B cell (primary cell): Measurements from ENCODE around the gene CHD9NB. TPM values are rescaled to one million over a fixed set of nuclear protein-coding genes. Genes with fewer than 3 reads are reported as not detected.

ENCODE experiments used
- ATAC-seq: fragments of 200-7000 bp; cut with Tn5 transposase; one replicate; pipeline ENCODE4 v1.10.0; 2021; ENCODE audit warnings: low read depth, mild to moderate bottlenecking, moderate number of reproducible peaks, moderate library complexity
- CTCF ChIA-PET: fragments of 350-600 bp; sonication (Branson Sonifier 250); formaldehyde crosslinking; loops from one replicate; lab custom pipeline; 2021; ENCODE audit warnings: antibody characterized with exemption, inconsistent platforms; lab: Charles Lee
- POLR2A ChIA-PET: fragments of 350-600 bp; sonication (Branson Sonifier 250); formaldehyde crosslinking; loops from one replicate; lab custom pipeline; 2021; ENCODE audit warnings: antibody characterized with exemption; lab: Charles Lee
- DNase-seq: peaks from one replicate; pipeline ENCODE4 v3.0.0; 2013
- H2AFZ ChIP-seq: 2 replicates; pipeline ENCODE4 v1.6.1; 2012; ENCODE audit warnings: mild to moderate bottlenecking, low read depth, low read length; ENCODE audit not compliant: insufficient read depth, poor library complexity, severe bottlenecking
- H3K27ac ChIP-seq, 2 donors: 1 replicate in 1 of 2; 2 replicates in 1 of 2; pipeline ENCODE4 v1.5.1; 2012 to 2013; ENCODE audit warnings: low read length in 2 of 2, mild to moderate bottlenecking in 2 of 2, moderate library complexity in 1 of 2
- H3K27me3 ChIP-seq, 4 experiments: fragments of 200-600 bp in 1 of 4; sonication (generic) in 1 of 4; replicated peaks in 1 of 4; 1 replicate in 2 of 4; 2 replicates in 2 of 4; pipeline versions ENCODE4 v1.6.1 to v1.7.0; 2013 to 2016; ENCODE audit warnings: low read length in 3 of 4, mild to moderate bottlenecking in 2 of 4, mixed read lengths in 1 of 4, moderate library complexity in 1 of 4; ENCODE audit not compliant: insufficient read depth in 4 of 4, control insufficient read depth in 3 of 4; ENCODE audit errors: control extremely low read depth in 1 of 4
- H3K36me3 ChIP-seq, 2 experiments: replicated peaks in 1 of 2; 1 replicate in 1 of 2; 2 replicates in 1 of 2; pipeline versions ENCODE4 v1.6.1 to v1.7.1; 2013; ENCODE audit warnings: low read length in 1 of 2; ENCODE audit not compliant: insufficient read depth in 2 of 2, control insufficient read depth in 1 of 2; ENCODE audit errors: control extremely low read depth in 1 of 2, extremely low read depth in 1 of 2
- H3K4me1 ChIP-seq, 2 donors: fragments of 200-600 bp in 1 of 2; sonication (generic) in 1 of 2; 1 replicate in 1 of 2; 2 replicates in 1 of 2; pipeline versions ENCODE4 v1.5.1 to v1.6.1; 2013 to 2017; ENCODE audit warnings: low read length in 2 of 2; ENCODE audit not compliant: control insufficient read depth in 2 of 2, insufficient read depth in 2 of 2
- H3K4me2 ChIP-seq: replicated peaks from 2 replicates; pipeline ENCODE3; 2012; ENCODE audit warnings: mild to moderate bottlenecking, low read depth, low read length; ENCODE audit not compliant: poor library complexity, severe bottlenecking
- H3K4me3 ChIP-seq, 5 experiments: fragments of 200-600 bp in 1 of 5; sonication (generic) in 1 of 5; 1 replicate in 3 of 5; 2 replicates in 2 of 5; pipeline versions ENCODE4 v1.5.1 to v1.7.0; 2011 to 2016; ENCODE audit warnings: low read length in 4 of 5, mild to moderate bottlenecking in 4 of 5, low read depth in 2 of 5, control low read depth in 1 of 5, moderate library complexity in 1 of 5; ENCODE audit not compliant: insufficient read depth in 1 of 5; ENCODE audit errors: control extremely low read depth in 1 of 5, extremely low read depth in 1 of 5
- H3K79me2 ChIP-seq: fragments of 200-600 bp; sonication (generic); one replicate; pipeline ENCODE4 v1.6.0; 2016; ENCODE audit warnings: low read length; ENCODE audit not compliant: control insufficient read depth, insufficient read depth
- H3K9ac ChIP-seq: fragments of 200-600 bp; sonication (generic); 2 replicates; pipeline ENCODE4 v1.6.1; 2017; ENCODE audit warnings: mild to moderate bottlenecking, low read length, moderate library complexity
- H3K9me3 ChIP-seq, 3 donors: one replicate each; pipeline versions ENCODE4 v1.6.1 to v1.7.1; 2013; ENCODE audit warnings: low read length in 2 of 3; ENCODE audit not compliant: control insufficient read depth in 2 of 3, insufficient read depth in 1 of 3; ENCODE audit errors: control extremely low read depth in 1 of 3
- H4K20me1 ChIP-seq: 2 replicates; pipeline ENCODE4 v1.6.0; 2012; ENCODE audit warnings: mild to moderate bottlenecking, low read length; ENCODE audit not compliant: insufficient read depth, control insufficient read depth, poor library complexity, severe bottlenecking
- H3K27ac Mint-ChIP-seq: one replicate; pipeline ENCODE4 v1.8.0; 2021; ENCODE audit warnings: mixed read lengths
- H3K27me3 Mint-ChIP-seq: one replicate; pipeline ENCODE4 v1.8.0; 2021; ENCODE audit warnings: mixed read lengths
- H3K4me1 Mint-ChIP-seq: one replicate; pipeline ENCODE4 v1.8.0; 2021; ENCODE audit warnings: mixed read lengths
- H3K4me3 Mint-ChIP-seq: one replicate; pipeline ENCODE4 v1.8.0; 2021; ENCODE audit warnings: mixed read lengths
- H3K9me3 Mint-ChIP-seq: one replicate; pipeline ENCODE4 v1.8.0; 2022; ENCODE audit warnings: mixed read lengths; ENCODE audit not compliant: insufficient read depth
- EZH2 ChIP-seq: IDR thresholded peaks from 2 replicates; pipeline ENCODE4 v1.6.1; 2012; ENCODE audit warnings: borderline replicate concordance, low read depth, mild to moderate bottlenecking, moderate library complexity, low read length; ENCODE audit not compliant: insufficient read depth, poor library complexity, severe bottlenecking
- WGBS: methylation state at CpG from one replicate; pipeline ENCODE4 v1.1.5; 2013; ENCODE audit warnings: missing lambda C conversion rate; ENCODE audit not compliant: insufficient coverage; 5-methylcytosine and 5-hydroxymethylcytosine counted together
- intact Hi-C: fragments of 100-400 bp; cut with micrococcal nuclease; formaldehyde crosslinking; loops from one replicate; pipeline ENCODE4 v1.10.0; 2022
- polyA plus RNA-seq: library from polyadenylated mRNA; depleted of rRNA; stranded (reverse); fragments of >200 nt; gene quantifications from 2 replicates; pipeline ENCODE4 v1.2.3, GENCODE V29; 2012
- total RNA-seq, 2 donors: library from RNA; stranded (reverse); fragments of 120-200 nt in 1 of 2; gene quantifications; 1 replicate in 1 of 2; 2 replicates in 1 of 2; pipeline versions ENCODE4 v1.2.3 to v1.2.4, GENCODE V29; 2013 to 2022
- TF ChIP-seq, protein P1 (sequence below): fragments of 200-600 bp; IDR thresholded peaks from one replicate; pipeline ENCODE4 v1.8.0; 2022; ENCODE audit warnings: antibody characterized with exemption, mild to moderate bottlenecking

CHD9NB gene
- total and polyA plus RNA-seq, 2 donors (not counting 1 experiment from before 2014, with no cell fraction given), result not detected

DNA sequence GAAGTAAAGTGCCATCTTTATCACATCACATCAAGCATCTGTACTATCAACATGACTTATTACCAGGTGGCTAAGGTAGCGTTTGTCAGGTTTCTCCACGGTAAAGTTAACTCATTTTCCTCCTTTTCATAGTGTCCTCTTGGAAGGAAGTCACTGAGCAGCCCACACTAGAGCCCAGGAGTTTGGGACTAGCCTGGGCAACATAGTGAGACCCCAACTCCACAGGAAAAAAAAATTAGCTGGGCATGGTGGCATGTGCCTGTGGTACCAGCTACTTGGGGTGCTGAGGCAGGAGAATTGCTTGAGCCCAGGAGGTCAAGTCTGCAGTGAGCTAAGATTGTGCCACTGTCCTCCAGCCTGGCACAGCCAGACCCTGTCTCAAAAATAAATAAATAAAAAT is 15.0 kb upstream of the CHD9NB start:
- no peaks in the 10 kb centered on the region for H3K27me3 ChIP-seq
- peak overlapping the region; percentile 38 for H3K9ac ChIP-seq
- no peaks in the 10 kb centered on the region for H3K9me3 ChIP-seq
- H3K4me3 ChIP-seq, result no peak overlapping the region
- ChIA-PET CTCF (interaction anchor here (1.0 to 3.0 kb wide), 4 partner anchors 12 to 31 kb away, joined by 3 to 21 read pairs (median 4); partner anchors contain the start of gene CHD9), POLR2A (no interaction called here)
- TF ChIP-seq EZH2, result no peak
- TF ChIP-seq, protein P1, sequence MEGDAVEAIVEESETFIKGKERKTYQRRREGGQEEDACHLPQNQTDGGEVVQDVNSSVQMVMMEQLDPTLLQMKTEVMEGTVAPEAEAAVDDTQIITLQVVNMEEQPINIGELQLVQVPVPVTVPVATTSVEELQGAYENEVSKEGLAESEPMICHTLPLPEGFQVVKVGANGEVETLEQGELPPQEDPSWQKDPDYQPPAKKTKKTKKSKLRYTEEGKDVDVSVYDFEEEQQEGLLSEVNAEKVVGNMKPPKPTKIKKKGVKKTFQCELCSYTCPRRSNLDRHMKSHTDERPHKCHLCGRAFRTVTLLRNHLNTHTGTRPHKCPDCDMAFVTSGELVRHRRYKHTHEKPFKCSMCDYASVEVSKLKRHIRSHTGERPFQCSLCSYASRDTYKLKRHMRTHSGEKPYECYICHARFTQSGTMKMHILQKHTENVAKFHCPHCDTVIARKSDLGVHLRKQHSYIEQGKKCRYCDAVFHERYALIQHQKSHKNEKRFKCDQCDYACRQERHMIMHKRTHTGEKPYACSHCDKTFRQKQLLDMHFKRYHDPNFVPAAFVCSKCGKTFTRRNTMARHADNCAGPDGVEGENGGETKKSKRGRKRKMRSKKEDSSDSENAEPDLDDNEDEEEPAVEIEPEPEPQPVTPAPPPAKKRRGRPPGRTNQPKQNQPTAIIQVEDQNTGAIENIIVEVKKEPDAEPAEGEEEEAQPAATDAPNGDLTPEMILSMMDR, result no peak
- H3K36me3 ChIP-seq, result peaks cover 0 to 5% of the 10 kb centered on the region in 2 experiments
- 100% methylated on average over 1 of the region's 2 CpGs for WGBS
- no peak for ATAC-seq
- H3K79me2 ChIP-seq, result peaks cover 80% of the 10 kb centered on the region
- H3K4me1 Mint-ChIP-seq, result peaks cover 76% of the 10 kb centered on the region
- peak overlapping the region; percentile 84 for H3K27ac Mint-ChIP-seq
- H3K27ac ChIP-seq, result peak overlapping the region; percentile 52 to 78
- no peak overlapping the region for H2AFZ ChIP-seq
- no peak for DNase-seq
- no peaks in the 10 kb centered on the region for H3K27me3 Mint-ChIP-seq
- peaks cover 80 to 94% of the 10 kb centered on the region in 2 donors for H3K4me1 ChIP-seq
- H4K20me1 ChIP-seq, result no peaks in the 10 kb centered on the region
- no peaks in the 10 kb centered on the region for H3K9me3 Mint-ChIP-seq
- intact Hi-C loops, result no loop called here
- no peak overlapping the region for H3K4me3 Mint-ChIP-seq
- peak overlapping the region; percentile 73 for H3K4me2 ChIP-seq

DNA sequence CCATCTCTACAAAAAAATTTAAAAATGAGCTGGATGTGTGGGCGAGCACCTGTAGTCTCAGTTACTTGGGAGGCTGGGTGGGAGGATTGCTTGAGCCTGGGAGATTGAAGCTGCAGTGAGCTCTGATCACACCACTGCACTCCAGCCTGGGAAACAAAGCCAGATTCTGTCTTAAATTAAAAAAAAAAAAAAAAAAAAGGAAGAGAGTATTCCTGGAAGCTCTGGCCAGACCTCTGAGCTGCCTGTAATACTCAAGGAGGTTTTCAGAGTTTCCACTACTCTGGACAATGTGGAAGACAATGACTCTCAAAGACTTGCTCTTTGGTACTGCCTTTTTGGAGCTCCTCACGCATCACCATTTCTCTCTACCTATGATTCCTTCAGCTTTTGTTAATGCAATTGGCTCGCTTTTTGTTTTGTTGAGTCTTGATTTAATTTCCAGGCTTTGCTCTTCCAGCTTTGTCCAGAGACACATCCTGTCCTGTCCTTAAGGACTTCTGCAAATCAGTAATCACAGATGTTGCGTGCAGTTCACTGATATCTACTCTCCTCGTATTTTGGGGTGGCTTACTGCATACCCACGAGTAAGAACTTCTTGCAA is 12.9 kb upstream of the CHD9NB start:
- no peaks in the 10 kb centered on the region for H3K9me3 ChIP-seq
- intact Hi-C loops, result no loop called here
- no peak for ATAC-seq
- no peak overlapping the region for H3K9ac ChIP-seq
- no peaks in the 10 kb centered on the region for H4K20me1 ChIP-seq
- Mint-ChIP-seq H3K27ac (peak overlapping the region; percentile 89), H3K4me1 (peaks cover 77% of the 10 kb centered on the region), H3K9me3 (no peaks in the 10 kb centered on the region), H3K4me3 (peak overlapping the region; percentile 11), H3K27me3 (no peaks in the 10 kb centered on the region)
- H3K4me3 ChIP-seq, result no peak overlapping the region
- 83% methylated on average over 1 of the region's 6 CpGs for WGBS
- no peak overlapping the region for H2AFZ ChIP-seq
- ChIA-PET CTCF (interaction anchor here (1.0 to 3.5 kb wide), 2 partner anchors 11 to 28 kb away, joined by 3 to 25 read pairs; partner anchors contain the start of gene CHD9), POLR2A (no interaction called here)
- peak overlapping the region; percentile 59 to 81 for H3K27ac ChIP-seq
- no peak overlapping the region for H3K4me2 ChIP-seq
- no peak for DNase-seq
- TF ChIP-seq EZH2, result no peak
- TF ChIP-seq, protein P1, result no peak
- H3K27me3 ChIP-seq, result no peaks in the 10 kb centered on the region
- peaks cover 0 to 5% of the 10 kb centered on the region in 2 experiments for H3K36me3 ChIP-seq
- H3K79me2 ChIP-seq, result peaks cover 78% of the 10 kb centered on the region
- H3K4me1 ChIP-seq, result peaks cover 83 to 96% of the 10 kb centered on the region in 2 donors
